H1 (cell line): ENCODE results near the gene MARS2. TPM values are rescaled to one million over a fixed set of nuclear protein-coding genes. Genes with fewer than 3 reads are reported as not detected.

Source experiments
- JUN ChIP-seq: IDR thresholded peaks from 2 replicates; pipeline ENCODE4 v1.6.1; 2011; ENCODE audit warnings: low read depth, mild to moderate bottlenecking, improper control_type of control experiment, low read length
- RFX5 ChIP-seq: IDR thresholded peaks from 2 replicates; pipeline ENCODE4 v1.6.1; 2011; ENCODE audit warnings: low read depth, low read length, improper control_type of control experiment, borderline replicate concordance
- polyA plus RNA-seq, 7 experiments: library from polyadenylated mRNA; depleted of rRNA in 3 of 7; stranded (reverse) in 5 of 7; unstranded in 2 of 7; fragments of >200 nt in 5 of 7; fragments of 200-250 nt in 2 of 7; gene quantifications; 1 replicate in 5 of 7; 2 replicates in 1 of 7; 4 replicates in 1 of 7; pipeline versions ENCODE4 v1.2.1 to v1.2.3, GENCODE V29; 2011 to 2013; ENCODE audit warnings: missing spikeins in 2 of 7, mixed read lengths in 2 of 7
- total RNA-seq: library from RNA; stranded (reverse); fragmentation: NEBNext Ultra II Directional; extraction: Animal tissue kit (Norgen Biotek cat#: 25700); gene quantifications from 2 replicates; pipeline ENCODE4 v1.2.1, GENCODE V29; 2021
- TF ChIP-seq, protein P1 (sequence below): fragments of 300-600 bp; sonication (generic); IDR thresholded peaks from 2 replicates; pipeline ENCODE4 v1.7.1; 2012; ENCODE audit warnings: low read length, moderate library complexity, mild to moderate bottlenecking, inconsistent platforms; ENCODE audit not compliant: insufficient replicate concordance

The MARS2 gene
- total and polyA plus RNA-seq, 2 of the 8 experiments (the other 6 are each of a cell fraction or from before 2014, with no cell fraction given) = 15.7 to 27.2 TPM

DNA sequence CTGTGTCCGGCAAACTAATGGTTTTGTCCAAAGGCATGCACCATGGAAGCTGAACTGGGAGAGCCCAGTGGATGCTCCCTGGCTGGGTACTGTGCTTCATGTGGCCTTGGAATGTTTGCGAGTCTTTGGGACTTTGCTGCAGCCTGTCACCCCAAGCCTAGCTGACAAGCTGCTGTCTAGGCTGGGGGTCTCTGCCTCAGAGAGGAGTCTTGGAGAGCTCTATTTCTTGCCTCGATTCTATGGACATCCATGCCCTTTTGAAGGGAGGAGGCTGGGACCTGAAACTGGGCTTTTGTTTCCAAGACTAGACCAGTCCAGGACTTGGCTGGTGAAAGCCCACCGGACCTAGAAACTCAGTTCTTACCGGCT is 1.7 kb downstream of the MARS2 start (continued):
- TF ChIP-seq, protein P1, sequence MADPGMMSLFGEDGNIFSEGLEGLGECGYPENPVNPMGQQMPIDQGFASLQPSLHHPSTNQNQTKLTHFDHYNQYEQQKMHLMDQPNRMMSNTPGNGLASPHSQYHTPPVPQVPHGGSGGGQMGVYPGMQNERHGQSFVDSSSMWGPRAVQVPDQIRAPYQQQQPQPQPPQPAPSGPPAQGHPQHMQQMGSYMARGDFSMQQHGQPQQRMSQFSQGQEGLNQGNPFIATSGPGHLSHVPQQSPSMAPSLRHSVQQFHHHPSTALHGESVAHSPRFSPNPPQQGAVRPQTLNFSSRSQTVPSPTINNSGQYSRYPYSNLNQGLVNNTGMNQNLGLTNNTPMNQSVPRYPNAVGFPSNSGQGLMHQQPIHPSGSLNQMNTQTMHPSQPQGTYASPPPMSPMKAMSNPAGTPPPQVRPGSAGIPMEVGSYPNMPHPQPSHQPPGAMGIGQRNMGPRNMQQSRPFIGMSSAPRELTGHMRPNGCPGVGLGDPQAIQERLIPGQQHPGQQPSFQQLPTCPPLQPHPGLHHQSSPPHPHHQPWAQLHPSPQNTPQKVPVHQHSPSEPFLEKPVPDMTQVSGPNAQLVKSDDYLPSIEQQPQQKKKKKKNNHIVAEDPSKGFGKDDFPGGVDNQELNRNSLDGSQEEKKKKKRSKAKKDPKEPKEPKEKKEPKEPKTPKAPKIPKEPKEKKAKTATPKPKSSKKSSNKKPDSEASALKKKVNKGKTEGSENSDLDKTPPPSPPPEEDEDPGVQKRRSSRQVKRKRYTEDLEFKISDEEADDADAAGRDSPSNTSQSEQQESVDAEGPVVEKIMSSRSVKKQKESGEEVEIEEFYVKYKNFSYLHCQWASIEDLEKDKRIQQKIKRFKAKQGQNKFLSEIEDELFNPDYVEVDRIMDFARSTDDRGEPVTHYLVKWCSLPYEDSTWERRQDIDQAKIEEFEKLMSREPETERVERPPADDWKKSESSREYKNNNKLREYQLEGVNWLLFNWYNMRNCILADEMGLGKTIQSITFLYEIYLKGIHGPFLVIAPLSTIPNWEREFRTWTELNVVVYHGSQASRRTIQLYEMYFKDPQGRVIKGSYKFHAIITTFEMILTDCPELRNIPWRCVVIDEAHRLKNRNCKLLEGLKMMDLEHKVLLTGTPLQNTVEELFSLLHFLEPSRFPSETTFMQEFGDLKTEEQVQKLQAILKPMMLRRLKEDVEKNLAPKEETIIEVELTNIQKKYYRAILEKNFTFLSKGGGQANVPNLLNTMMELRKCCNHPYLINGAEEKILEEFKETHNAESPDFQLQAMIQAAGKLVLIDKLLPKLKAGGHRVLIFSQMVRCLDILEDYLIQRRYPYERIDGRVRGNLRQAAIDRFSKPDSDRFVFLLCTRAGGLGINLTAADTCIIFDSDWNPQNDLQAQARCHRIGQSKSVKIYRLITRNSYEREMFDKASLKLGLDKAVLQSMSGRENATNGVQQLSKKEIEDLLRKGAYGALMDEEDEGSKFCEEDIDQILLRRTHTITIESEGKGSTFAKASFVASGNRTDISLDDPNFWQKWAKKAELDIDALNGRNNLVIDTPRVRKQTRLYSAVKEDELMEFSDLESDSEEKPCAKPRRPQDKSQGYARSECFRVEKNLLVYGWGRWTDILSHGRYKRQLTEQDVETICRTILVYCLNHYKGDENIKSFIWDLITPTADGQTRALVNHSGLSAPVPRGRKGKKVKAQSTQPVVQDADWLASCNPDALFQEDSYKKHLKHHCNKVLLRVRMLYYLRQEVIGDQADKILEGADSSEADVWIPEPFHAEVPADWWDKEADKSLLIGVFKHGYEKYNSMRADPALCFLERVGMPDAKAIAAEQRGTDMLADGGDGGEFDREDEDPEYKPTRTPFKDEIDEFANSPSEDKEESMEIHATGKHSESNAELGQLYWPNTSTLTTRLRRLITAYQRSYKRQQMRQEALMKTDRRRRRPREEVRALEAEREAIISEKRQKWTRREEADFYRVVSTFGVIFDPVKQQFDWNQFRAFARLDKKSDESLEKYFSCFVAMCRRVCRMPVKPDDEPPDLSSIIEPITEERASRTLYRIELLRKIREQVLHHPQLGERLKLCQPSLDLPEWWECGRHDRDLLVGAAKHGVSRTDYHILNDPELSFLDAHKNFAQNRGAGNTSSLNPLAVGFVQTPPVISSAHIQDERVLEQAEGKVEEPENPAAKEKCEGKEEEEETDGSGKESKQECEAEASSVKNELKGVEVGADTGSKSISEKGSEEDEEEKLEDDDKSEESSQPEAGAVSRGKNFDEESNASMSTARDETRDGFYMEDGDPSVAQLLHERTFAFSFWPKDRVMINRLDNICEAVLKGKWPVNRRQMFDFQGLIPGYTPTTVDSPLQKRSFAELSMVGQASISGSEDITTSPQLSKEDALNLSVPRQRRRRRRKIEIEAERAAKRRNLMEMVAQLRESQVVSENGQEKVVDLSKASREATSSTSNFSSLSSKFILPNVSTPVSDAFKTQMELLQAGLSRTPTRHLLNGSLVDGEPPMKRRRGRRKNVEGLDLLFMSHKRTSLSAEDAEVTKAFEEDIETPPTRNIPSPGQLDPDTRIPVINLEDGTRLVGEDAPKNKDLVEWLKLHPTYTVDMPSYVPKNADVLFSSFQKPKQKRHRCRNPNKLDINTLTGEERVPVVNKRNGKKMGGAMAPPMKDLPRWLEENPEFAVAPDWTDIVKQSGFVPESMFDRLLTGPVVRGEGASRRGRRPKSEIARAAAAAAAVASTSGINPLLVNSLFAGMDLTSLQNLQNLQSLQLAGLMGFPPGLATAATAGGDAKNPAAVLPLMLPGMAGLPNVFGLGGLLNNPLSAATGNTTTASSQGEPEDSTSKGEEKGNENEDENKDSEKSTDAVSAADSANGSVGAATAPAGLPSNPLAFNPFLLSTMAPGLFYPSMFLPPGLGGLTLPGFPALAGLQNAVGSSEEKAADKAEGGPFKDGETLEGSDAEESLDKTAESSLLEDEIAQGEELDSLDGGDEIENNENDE = no peak
- TF ChIP-seq RFX5 = no peak
- TF ChIP-seq JUN = no peak
